ENCODE data around the gene NT5DC2. TPM values are rescaled to one million over a fixed set of nuclear protein-coding genes. Genes with fewer than 3 reads are reported as not detected.

NT5DC2 gene
- polyA plus RNA-seq, result 1.4 TPM

GRCh38 chr3:52533623-52534280 is at the start of gene NT5DC2:
NT5DC2 (minus strand) TSS chr3:52533857; CDS start chr3:52533737, 120 bp downstream.
- Mint-ChIP-seq H3K27ac (peak within 1 kb of the TSS; percentile 85 to 97 (median 91)), H3K9me3 (no peaks in the 10 kb centered on the region), H3K4me3 (peak within 1 kb of the TSS; percentile 74 to 98 (median 92)), H3K36me3 (peaks cover 1% of the 10 kb centered on the region), H3K27me3 (no peaks in the 10 kb centered on the region), H3K4me1 (peaks cover 26 to 33% (median 27%) of the 10 kb centered on the region in 3 donors)

GRCh38 chr3:52574056-52574965 is 40.7 kb upstream of the NT5DC2 start:
- Mint-ChIP-seq H3K9me3 (no peaks in the 10 kb centered on the region), H3K27me3 (no peaks in the 10 kb centered on the region), H3K4me3 (no peak overlapping the region), H3K4me1 (no peaks in the 10 kb centered on the region), H3K27ac (no peak overlapping the region), H3K36me3 (peaks cover 22% of the 10 kb centered on the region)

- Mint-ChIP-seq H3K9me3 (no peaks in the 10 kb centered on the region), H3K4me3 (no peak overlapping the region), H3K27me3 (no peaks in the 10 kb centered on the region), H3K27ac (no peak overlapping the region), H3K4me1 (peaks cover 0 to 2% (median 0%) of the 10 kb centered on the region in 3 donors), H3K36me3 (peaks cover 12% of the 10 kb centered on the region)
Measured at GRCh38 chr3:52572221-52572620, 38.6 kb upstream of the NT5DC2 start.

GRCh38 chr3:52570076-52570475 is 36.4 kb upstream of the NT5DC2 start:
- H3K27me3 Mint-ChIP-seq, result no peaks in the 10 kb centered on the region
- peaks cover 8% of the 10 kb centered on the region for H3K36me3 Mint-ChIP-seq

GRCh38 chr3:52568069-52568468 is 34.4 kb upstream of the NT5DC2 start:
- Mint-ChIP-seq H3K36me3 (peaks cover 11% of the 10 kb centered on the region), H3K4me3 (no peak overlapping the region), H3K27me3 (no peaks in the 10 kb centered on the region), H3K4me1 (peaks cover 0 to 2% (median 0%) of the 10 kb centered on the region in 3 donors), H3K9me3 (no peaks in the 10 kb centered on the region), H3K27ac (peak overlapping the region in 1 of 3 donors; percentile 43)

More at GRCh38 chr3:52570076-52570475, 36.4 kb upstream of the NT5DC2 start:
- no peak overlapping the region for H3K4me3 Mint-ChIP-seq
- peaks cover 0 to 2% (median 0%) of the 10 kb centered on the region in 3 donors for H3K4me1 Mint-ChIP-seq
- no peaks in the 10 kb centered on the region for H3K9me3 Mint-ChIP-seq
- no peak overlapping the region for H3K27ac Mint-ChIP-seq

GRCh38 chr3:52563984-52564383 is 30.3 kb upstream of the NT5DC2 start:
- Mint-ChIP-seq H3K4me1 (peaks cover 0 to 2% (median 0%) of the 10 kb centered on the region in 3 donors), H3K27me3 (no peaks in the 10 kb centered on the region), H3K36me3 (peaks cover 12% of the 10 kb centered on the region)

GRCh38 chr3:52561028-52561747 is 27.5 kb upstream of the NT5DC2 start:
- H3K27ac Mint-ChIP-seq, result peak overlapping the region in 1 of 3 donors; percentile 19

More at GRCh38 chr3:52563984-52564383, 30.3 kb upstream of the NT5DC2 start:
- Mint-ChIP-seq H3K9me3 (no peaks in the 10 kb centered on the region), H3K27ac (no peak overlapping the region), H3K4me3 (no peak overlapping the region)

GRCh38 chr3:52558436-52558835 is 24.8 kb upstream of the NT5DC2 start:
- H3K27ac Mint-ChIP-seq, result no peak overlapping the region
- H3K4me1 Mint-ChIP-seq, result no peaks in the 10 kb centered on the region
- no peaks in the 10 kb centered on the region for H3K27me3 Mint-ChIP-seq
- no peak overlapping the region for H3K4me3 Mint-ChIP-seq
- peaks cover 5% of the 10 kb centered on the region for H3K36me3 Mint-ChIP-seq
- H3K9me3 Mint-ChIP-seq, result no peaks in the 10 kb centered on the region

More at GRCh38 chr3:52561028-52561747, 27.5 kb upstream of the NT5DC2 start:
- Mint-ChIP-seq H3K36me3 (peaks cover 8% of the 10 kb centered on the region), H3K9me3 (no peaks in the 10 kb centered on the region), H3K27me3 (no peaks in the 10 kb centered on the region), H3K4me3 (no peak overlapping the region), H3K4me1 (no peaks in the 10 kb centered on the region)

GRCh38 chr3:52557011-52557960 is 23.6 kb upstream of the NT5DC2 start:
- H3K4me3 Mint-ChIP-seq, result no peak overlapping the region
- H3K27me3 Mint-ChIP-seq, result no peaks in the 10 kb centered on the region
- no peak overlapping the region for H3K27ac Mint-ChIP-seq
- no peaks in the 10 kb centered on the region for H3K4me1 Mint-ChIP-seq
- H3K36me3 Mint-ChIP-seq, result peaks cover 3% of the 10 kb centered on the region
- H3K9me3 Mint-ChIP-seq, result no peaks in the 10 kb centered on the region

GRCh38 chr3:52555056-52555455 is 21.4 kb upstream of the NT5DC2 start:
- Mint-ChIP-seq H3K4me1 (no peaks in the 10 kb centered on the region), H3K27ac (no peak overlapping the region)

GRCh38 chr3:52554026-52554755 is 20.5 kb upstream of the NT5DC2 start:
- Mint-ChIP-seq H3K4me1 (no peaks in the 10 kb centered on the region), H3K9me3 (no peaks in the 10 kb centered on the region), H3K27me3 (no peaks in the 10 kb centered on the region), H3K36me3 (no peaks in the 10 kb centered on the region), H3K4me3 (no peak overlapping the region), H3K27ac (no peak overlapping the region)

More at GRCh38 chr3:52555056-52555455, 21.4 kb upstream of the NT5DC2 start:
- Mint-ChIP-seq H3K4me3 (no peak overlapping the region), H3K9me3 (no peaks in the 10 kb centered on the region), H3K36me3 (peaks cover 1% of the 10 kb centered on the region), H3K27me3 (no peaks in the 10 kb centered on the region)

- H3K36me3 Mint-ChIP-seq, result no peaks in the 10 kb centered on the region
- peak overlapping the region in 2 of 3 donors; percentile 40 to 86 for H3K27ac Mint-ChIP-seq
- no peak overlapping the region for H3K4me3 Mint-ChIP-seq
- no peaks in the 10 kb centered on the region for H3K4me1 Mint-ChIP-seq
- no peaks in the 10 kb centered on the region for H3K27me3 Mint-ChIP-seq
- H3K9me3 Mint-ChIP-seq, result no peaks in the 10 kb centered on the region
Measured at GRCh38 chr3:52552089-52552488, 18.4 kb upstream of the NT5DC2 start.

GRCh38 chr3:52551118-52551517 is 17.5 kb upstream of the NT5DC2 start:
- Mint-ChIP-seq H3K4me3 (no peak overlapping the region), H3K9me3 (no peaks in the 10 kb centered on the region), H3K27ac (peak overlapping the region in 1 of 3 donors; percentile 20), H3K36me3 (no peaks in the 10 kb centered on the region), H3K4me1 (no peaks in the 10 kb centered on the region), H3K27me3 (no peaks in the 10 kb centered on the region)
